Erythroblast (primary cell): ENCODE measurements around the gene USP48.
"Not testable (repeated sequence)": the region's sequence is repeated elsewhere in the genome, so short reads cannot be mapped to it uniquely, and the experiment has no call there.

Experiments used
- DNase-seq, 2 experiments: peaks; one replicate each; lab custom pipeline; 2025; lab: John Stamatoyannopoulos, UW
- GATA1 ChIP-seq: IDR thresholded peaks from 2 replicates; pipeline ENCODE4 v1.6.1; 2011; ENCODE audit warnings: low read depth, mild to moderate bottlenecking, control low read depth, low read length, moderate library complexity
- POLR2A ChIP-seq: IDR thresholded peaks from 2 replicates; pipeline ENCODE4 v1.6.1; 2011; ENCODE audit warnings: mild to moderate bottlenecking, low read length

Gene USP48

GRCh38 chr1:21799730-21800129, 16.8 kb upstream of the USP48 start:
- no peak for TF ChIP-seq POLR2A
- no peak for TF ChIP-seq GATA1
- DNase-seq, result no peak

GRCh38 chr1:21795075-21795474, 12.1 kb upstream of the USP48 start:
- TF ChIP-seq GATA1 (no peak), POLR2A (no peak)
- DNase-seq, result peak in 1 of 2 experiments; percentile 36

GRCh38 chr1:21794656-21795055, 11.7 kb upstream of the USP48 start:
- DNase-seq, result no peak
- TF ChIP-seq GATA1 (no peak), POLR2A (no peak)

GRCh38 chr1:21793104-21793503, 10.2 kb upstream of the USP48 start:
- TF ChIP-seq POLR2A, result no peak
- no peak for TF ChIP-seq GATA1
- DNase-seq, result no peak

- TF ChIP-seq POLR2A, result no peak
- no peak for TF ChIP-seq GATA1
- DNase-seq, result no peak
Observed at GRCh38 chr1:21786640-21787039, 3.7 kb upstream of the USP48 start.

GRCh38 chr1:21785764-21786163, 2.8 kb upstream of the USP48 start:
- DNase-seq, result not testable (repeated sequence)

- DNase-seq, result peak in 1 of 2 experiments; percentile 98
- no peak for TF ChIP-seq POLR2A
- TF ChIP-seq GATA1, result no peak
Observed at GRCh38 chr1:21783679-21784603, 992 bp upstream of the USP48 start.

- DNase-seq, result peak in 1 of 2 experiments; percentile 87
- no peak for TF ChIP-seq POLR2A
- no peak for TF ChIP-seq GATA1
Observed at GRCh38 chr1:21782349-21782867, 541 bp downstream of the USP48 start.

- no peak for DNase-seq
- no peak for TF ChIP-seq POLR2A
- no peak for TF ChIP-seq GATA1
Observed at GRCh38 chr1:21781815-21782348, 1.1 kb downstream of the USP48 start.

GRCh38 chr1:21779613-21780521, 3.1 kb downstream of the USP48 start:
- DNase-seq, result no peak
- no peak for TF ChIP-seq POLR2A
- no peak for TF ChIP-seq GATA1

GRCh38 chr1:21778405-21778727, 4.6 kb downstream of the USP48 start:
- no peak for DNase-seq
- TF ChIP-seq POLR2A (no peak), GATA1 (no peak)

- DNase-seq, result not testable (repeated sequence)
Observed at GRCh38 chr1:21776925-21777324, 6.0 kb downstream of the USP48 start.

- TF ChIP-seq GATA1 (no peak), POLR2A (no peak)
- DNase-seq, result no peak
Observed at GRCh38 chr1:21775985-21776562, 6.9 kb downstream of the USP48 start.
